GM23338 (cell line): Measurements from ENCODE around the gene XYLT1.

ENCODE experiments used
- CREB1 ChIP-seq: fragments of 250-450 bp; sonication (Bioruptor Pico); IDR thresholded peaks from 2 replicates; pipeline ENCODE4 v1.5.0; 2020; ENCODE audit warnings: low read depth, mild to moderate bottlenecking, moderate library complexity
- EZH2 ChIP-seq: fragments of 200-600 bp; sonication (generic); IDR thresholded peaks from one replicate; pipeline ENCODE4 v1.8.0; 2017; ENCODE audit warnings: antibody characterized with exemption, mild to moderate bottlenecking, low read depth; ENCODE audit not compliant: unreplicated experiment
- EZH2phosphoT487 ChIP-seq: fragments of 200-600 bp; sonication (generic); IDR thresholded peaks from one replicate; pipeline ENCODE4 v1.8.1; 2018; ENCODE audit warnings: antibody characterized with exemption; ENCODE audit not compliant: unreplicated experiment
- JUNB ChIP-seq: IDR thresholded peaks from one replicate; pipeline ENCODE4 v1.6.1; 2016; ENCODE audit warnings: antibody characterized with exemption; ENCODE audit not compliant: unreplicated experiment
- NANOG ChIP-seq: IDR thresholded peaks from 2 replicates; pipeline ENCODE4 v1.6.1; 2016; ENCODE audit warnings: antibody characterized with exemption, borderline replicate concordance
- POLR2AphosphoS5 ChIP-seq: IDR thresholded peaks from 2 replicates; pipeline ENCODE4 v1.6.1; 2016; ENCODE audit warnings: antibody characterized with exemption, low read depth
- STAT1 ChIP-seq: IDR thresholded peaks from one replicate; pipeline ENCODE4 v1.6.1; 2016; ENCODE audit warnings: antibody characterized with exemption; ENCODE audit not compliant: unreplicated experiment
- ZNF114 ChIP-seq: fragments of 250-450 bp; sonication (Bioruptor Pico); IDR thresholded peaks from 2 replicates; pipeline ENCODE4 v1.5.0; 2020; ENCODE audit warnings: mild to moderate bottlenecking, moderate library complexity
- ZNF331 ChIP-seq: fragments of 250-450 bp; sonication (Bioruptor Pico); IDR thresholded peaks from 2 replicates; pipeline ENCODE4 v1.5.0; 2020; ENCODE audit warnings: low read depth, mild to moderate bottlenecking, moderate library complexity
- TF ChIP-seq, protein P1 (sequence below), 2 experiments: fragments of 200-600 bp in 1 of 2; sonication (generic) in 1 of 2; conservative IDR thresholded peaks; 2 replicates each; pipeline versions ENCODE4 v1.5.1 to v1.6.1; 2016 to 2017; ENCODE audit warnings: antibody characterized with exemption in 2 of 2, low read depth in 2 of 2, mild to moderate bottlenecking in 2 of 2, moderate library complexity in 1 of 2
- TF ChIP-seq, protein P2 (sequence below): IDR thresholded peaks from one replicate; pipeline ENCODE4 v1.6.1; 2018; ENCODE audit warnings: antibody characterized with exemption; ENCODE audit not compliant: unreplicated experiment
- TF ChIP-seq, protein P3 (sequence below): IDR thresholded peaks from 2 replicates; pipeline ENCODE4 v1.6.1; 2016; ENCODE audit warnings: antibody characterized with exemption
- TF ChIP-seq, protein P4 (sequence below): fragments of 250-450 bp; sonication (Bioruptor Pico); IDR thresholded peaks from 2 replicates; pipeline ENCODE4 v1.5.0; 2020; ENCODE audit warnings: mild to moderate bottlenecking, moderate library complexity

DNA sequence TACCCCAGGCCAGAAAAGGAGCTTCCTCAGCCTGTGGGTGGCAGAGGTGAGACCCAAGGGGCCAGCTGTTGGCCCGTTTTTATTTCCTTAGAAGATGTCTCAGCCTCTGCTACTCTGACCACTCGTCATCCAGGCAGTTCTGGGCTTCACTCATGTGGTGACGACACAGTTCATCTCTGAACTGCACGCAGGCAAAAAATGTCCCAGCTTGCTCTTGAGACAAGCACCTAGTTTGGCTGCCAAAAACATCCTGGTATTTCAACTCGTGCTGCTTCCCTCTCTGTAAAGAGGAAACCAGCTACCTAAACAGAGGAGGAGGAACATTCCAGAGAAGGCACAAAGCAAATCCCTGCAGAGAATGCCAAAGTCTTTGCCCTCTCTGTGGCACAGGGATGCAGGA, 125.7 kb downstream of the XYLT1 start:
- TF ChIP-seq, protein P1, sequence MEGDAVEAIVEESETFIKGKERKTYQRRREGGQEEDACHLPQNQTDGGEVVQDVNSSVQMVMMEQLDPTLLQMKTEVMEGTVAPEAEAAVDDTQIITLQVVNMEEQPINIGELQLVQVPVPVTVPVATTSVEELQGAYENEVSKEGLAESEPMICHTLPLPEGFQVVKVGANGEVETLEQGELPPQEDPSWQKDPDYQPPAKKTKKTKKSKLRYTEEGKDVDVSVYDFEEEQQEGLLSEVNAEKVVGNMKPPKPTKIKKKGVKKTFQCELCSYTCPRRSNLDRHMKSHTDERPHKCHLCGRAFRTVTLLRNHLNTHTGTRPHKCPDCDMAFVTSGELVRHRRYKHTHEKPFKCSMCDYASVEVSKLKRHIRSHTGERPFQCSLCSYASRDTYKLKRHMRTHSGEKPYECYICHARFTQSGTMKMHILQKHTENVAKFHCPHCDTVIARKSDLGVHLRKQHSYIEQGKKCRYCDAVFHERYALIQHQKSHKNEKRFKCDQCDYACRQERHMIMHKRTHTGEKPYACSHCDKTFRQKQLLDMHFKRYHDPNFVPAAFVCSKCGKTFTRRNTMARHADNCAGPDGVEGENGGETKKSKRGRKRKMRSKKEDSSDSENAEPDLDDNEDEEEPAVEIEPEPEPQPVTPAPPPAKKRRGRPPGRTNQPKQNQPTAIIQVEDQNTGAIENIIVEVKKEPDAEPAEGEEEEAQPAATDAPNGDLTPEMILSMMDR (conservative IDR thresholded peaks at IDR 0.05; ENCODE audit: low read depth in 2 of 2) = peak in 1 of 2 experiments; percentile 27; a peak in 2 of 4 replicates
- TF ChIP-seq EZH2phosphoT487 (no peak), POLR2AphosphoS5 (no peak), JUNB (no peak), CREB1 (CRISPR knock-in tag) (no peak), EZH2 (no peak), ZNF114 (CRISPR knock-in tag) (no peak), ZNF331 (CRISPR knock-in tag) (no peak), NANOG (no peak), STAT1 (no peak)
- TF ChIP-seq, protein P2, sequence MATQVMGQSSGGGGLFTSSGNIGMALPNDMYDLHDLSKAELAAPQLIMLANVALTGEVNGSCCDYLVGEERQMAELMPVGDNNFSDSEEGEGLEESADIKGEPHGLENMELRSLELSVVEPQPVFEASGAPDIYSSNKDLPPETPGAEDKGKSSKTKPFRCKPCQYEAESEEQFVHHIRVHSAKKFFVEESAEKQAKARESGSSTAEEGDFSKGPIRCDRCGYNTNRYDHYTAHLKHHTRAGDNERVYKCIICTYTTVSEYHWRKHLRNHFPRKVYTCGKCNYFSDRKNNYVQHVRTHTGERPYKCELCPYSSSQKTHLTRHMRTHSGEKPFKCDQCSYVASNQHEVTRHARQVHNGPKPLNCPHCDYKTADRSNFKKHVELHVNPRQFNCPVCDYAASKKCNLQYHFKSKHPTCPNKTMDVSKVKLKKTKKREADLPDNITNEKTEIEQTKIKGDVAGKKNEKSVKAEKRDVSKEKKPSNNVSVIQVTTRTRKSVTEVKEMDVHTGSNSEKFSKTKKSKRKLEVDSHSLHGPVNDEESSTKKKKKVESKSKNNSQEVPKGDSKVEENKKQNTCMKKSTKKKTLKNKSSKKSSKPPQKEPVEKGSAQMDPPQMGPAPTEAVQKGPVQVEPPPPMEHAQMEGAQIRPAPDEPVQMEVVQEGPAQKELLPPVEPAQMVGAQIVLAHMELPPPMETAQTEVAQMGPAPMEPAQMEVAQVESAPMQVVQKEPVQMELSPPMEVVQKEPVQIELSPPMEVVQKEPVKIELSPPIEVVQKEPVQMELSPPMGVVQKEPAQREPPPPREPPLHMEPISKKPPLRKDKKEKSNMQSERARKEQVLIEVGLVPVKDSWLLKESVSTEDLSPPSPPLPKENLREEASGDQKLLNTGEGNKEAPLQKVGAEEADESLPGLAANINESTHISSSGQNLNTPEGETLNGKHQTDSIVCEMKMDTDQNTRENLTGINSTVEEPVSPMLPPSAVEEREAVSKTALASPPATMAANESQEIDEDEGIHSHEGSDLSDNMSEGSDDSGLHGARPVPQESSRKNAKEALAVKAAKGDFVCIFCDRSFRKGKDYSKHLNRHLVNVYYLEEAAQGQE = no peak
- TF ChIP-seq, protein P3, sequence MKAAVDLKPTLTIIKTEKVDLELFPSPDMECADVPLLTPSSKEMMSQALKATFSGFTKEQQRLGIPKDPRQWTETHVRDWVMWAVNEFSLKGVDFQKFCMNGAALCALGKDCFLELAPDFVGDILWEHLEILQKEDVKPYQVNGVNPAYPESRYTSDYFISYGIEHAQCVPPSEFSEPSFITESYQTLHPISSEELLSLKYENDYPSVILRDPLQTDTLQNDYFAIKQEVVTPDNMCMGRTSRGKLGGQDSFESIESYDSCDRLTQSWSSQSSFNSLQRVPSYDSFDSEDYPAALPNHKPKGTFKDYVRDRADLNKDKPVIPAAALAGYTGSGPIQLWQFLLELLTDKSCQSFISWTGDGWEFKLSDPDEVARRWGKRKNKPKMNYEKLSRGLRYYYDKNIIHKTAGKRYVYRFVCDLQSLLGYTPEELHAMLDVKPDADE = no peak
- TF ChIP-seq, protein P4, sequence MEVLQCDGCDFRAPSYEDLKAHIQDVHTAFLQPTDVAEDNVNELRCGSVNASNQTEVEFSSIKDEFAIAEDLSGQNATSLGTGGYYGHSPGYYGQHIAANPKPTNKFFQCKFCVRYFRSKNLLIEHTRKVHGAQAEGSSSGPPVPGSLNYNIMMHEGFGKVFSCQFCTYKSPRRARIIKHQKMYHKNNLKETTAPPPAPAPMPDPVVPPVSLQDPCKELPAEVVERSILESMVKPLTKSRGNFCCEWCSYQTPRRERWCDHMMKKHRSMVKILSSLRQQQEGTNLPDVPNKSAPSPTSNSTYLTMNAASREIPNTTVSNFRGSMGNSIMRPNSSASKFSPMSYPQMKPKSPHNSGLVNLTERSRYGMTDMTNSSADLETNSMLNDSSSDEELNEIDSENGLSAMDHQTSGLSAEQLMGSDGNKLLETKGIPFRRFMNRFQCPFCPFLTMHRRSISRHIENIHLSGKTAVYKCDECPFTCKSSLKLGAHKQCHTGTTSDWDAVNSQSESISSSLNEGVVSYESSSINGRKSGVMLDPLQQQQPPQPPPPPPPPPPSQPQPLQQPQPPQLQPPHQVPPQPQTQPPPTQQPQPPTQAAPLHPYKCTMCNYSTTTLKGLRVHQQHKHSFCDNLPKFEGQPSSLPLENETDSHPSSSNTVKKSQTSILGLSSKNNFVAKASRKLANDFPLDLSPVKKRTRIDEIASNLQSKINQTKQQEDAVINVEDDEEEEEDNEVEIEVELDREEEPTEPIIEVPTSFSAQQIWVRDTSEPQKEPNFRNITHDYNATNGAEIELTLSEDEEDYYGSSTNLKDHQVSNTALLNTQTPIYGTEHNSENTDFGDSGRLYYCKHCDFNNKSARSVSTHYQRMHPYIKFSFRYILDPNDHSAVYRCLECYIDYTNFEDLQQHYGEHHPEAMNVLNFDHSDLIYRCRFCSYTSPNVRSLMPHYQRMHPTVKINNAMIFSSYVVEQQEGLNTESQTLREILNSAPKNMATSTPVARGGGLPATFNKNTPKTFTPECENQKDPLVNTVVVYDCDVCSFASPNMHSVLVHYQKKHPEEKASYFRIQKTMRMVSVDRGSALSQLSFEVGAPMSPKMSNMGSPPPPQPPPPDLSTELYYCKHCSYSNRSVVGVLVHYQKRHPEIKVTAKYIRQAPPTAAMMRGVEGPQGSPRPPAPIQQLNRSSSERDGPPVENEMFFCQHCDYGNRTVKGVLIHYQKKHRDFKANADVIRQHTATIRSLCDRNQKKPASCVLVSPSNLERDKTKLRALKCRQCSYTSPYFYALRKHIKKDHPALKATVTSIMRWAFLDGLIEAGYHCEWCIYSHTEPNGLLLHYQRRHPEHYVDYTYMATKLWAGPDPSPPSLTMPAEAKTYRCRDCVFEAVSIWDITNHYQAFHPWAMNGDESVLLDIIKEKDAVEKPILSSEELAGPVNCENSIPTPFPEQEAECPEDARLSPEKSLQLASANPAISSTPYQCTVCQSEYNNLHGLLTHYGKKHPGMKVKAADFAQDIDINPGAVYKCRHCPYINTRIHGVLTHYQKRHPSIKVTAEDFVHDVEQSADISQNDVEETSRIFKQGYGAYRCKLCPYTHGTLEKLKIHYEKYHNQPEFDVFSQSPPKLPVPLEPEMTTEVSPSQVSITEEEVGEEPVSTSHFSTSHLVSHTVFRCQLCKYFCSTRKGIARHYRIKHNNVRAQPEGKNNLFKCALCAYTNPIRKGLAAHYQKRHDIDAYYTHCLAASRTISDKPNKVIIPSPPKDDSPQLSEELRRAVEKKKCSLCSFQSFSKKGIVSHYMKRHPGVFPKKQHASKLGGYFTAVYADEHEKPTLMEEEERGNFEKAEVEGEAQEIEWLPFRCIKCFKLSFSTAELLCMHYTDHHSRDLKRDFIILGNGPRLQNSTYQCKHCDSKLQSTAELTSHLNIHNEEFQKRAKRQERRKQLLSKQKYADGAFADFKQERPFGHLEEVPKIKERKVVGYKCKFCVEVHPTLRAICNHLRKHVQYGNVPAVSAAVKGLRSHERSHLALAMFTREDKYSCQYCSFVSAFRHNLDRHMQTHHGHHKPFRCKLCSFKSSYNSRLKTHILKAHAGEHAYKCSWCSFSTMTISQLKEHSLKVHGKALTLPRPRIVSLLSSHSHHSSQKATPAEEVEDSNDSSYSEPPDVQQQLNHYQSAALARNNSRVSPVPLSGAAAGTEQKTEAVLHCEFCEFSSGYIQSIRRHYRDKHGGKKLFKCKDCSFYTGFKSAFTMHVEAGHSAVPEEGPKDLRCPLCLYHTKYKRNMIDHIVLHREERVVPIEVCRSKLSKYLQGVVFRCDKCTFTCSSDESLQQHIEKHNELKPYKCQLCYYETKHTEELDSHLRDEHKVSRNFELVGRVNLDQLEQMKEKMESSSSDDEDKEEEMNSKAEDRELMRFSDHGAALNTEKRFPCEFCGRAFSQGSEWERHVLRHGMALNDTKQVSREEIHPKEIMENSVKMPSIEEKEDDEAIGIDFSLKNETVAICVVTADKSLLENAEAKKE (CRISPR knock-in tag) = no peak
